ENCODE measurements around the gene ZNF423.

The ZNF423 gene

GRCh38 chr16:49452108-49452507 is 403.8 kb downstream of the ZNF423 start:
- in situ Hi-C loops (cut with HindIII; ENCODE audit: low pct_unique_long_range_greater_than_20kb, low sequenced_read_pairs) = no loop called here
- no peak for TF ChIP-seq JUND (IDR thresholded peaks at IDR 0.05; ENCODE audit: low read depth)

GRCh38 chr16:49446805-49447204 is 409.1 kb downstream of the ZNF423 start:
- no peak for DNase-seq (ENCODE audit: low read depth in 1 of 2, low spot score in 1 of 2)
- in situ Hi-C loops (cut with HindIII; ENCODE audit: low pct_unique_long_range_greater_than_20kb, low sequenced_read_pairs) = no loop called here
- no peak for TF ChIP-seq JUND (IDR thresholded peaks at IDR 0.05; ENCODE audit: low read depth)

More at GRCh38 chr16:49452108-49452507, 403.8 kb downstream of the ZNF423 start:
- DNase-seq (ENCODE audit: low read depth in 1 of 2, low spot score in 1 of 2) = no peak

GRCh38 chr16:49443576-49443975 is 412.3 kb downstream of the ZNF423 start:
- TF ChIP-seq JUND (IDR thresholded peaks at IDR 0.05; ENCODE audit: low read depth) = no peak
- no peak for DNase-seq (ENCODE audit: low read depth in 1 of 2, low spot score in 1 of 2)
- in situ Hi-C loops (cut with HindIII; ENCODE audit: low pct_unique_long_range_greater_than_20kb, low sequenced_read_pairs) = no loop called here

- in situ Hi-C loops (cut with HindIII; ENCODE audit: low pct_unique_long_range_greater_than_20kb, low sequenced_read_pairs) = no loop called here
- TF ChIP-seq JUND (IDR thresholded peaks at IDR 0.05; ENCODE audit: low read depth) = no peak
- no peak for DNase-seq (ENCODE audit: low read depth in 1 of 2, low spot score in 1 of 2)
Observed at GRCh38 chr16:49442805-49443204, 413.1 kb downstream of the ZNF423 start.

GRCh38 chr16:49441366-49441780 is 414.5 kb downstream of the ZNF423 start:
- DNase-seq (ENCODE audit: low read depth in 1 of 2, low spot score in 1 of 2) = no peak
- TF ChIP-seq JUND (IDR thresholded peaks at IDR 0.05; ENCODE audit: low read depth) = no peak
- in situ Hi-C loops (cut with HindIII; ENCODE audit: low pct_unique_long_range_greater_than_20kb, low sequenced_read_pairs) = no loop called here

- DNase-seq (ENCODE audit: low read depth in 1 of 2, low spot score in 1 of 2) = no peak
- TF ChIP-seq JUND (IDR thresholded peaks at IDR 0.05; ENCODE audit: low read depth) = no peak
- in situ Hi-C loops (cut with HindIII; ENCODE audit: low pct_unique_long_range_greater_than_20kb, low sequenced_read_pairs) = no loop called here
Observed at GRCh38 chr16:49440156-49441065, 415.5 kb downstream of the ZNF423 start.

- in situ Hi-C loops (cut with HindIII; ENCODE audit: low pct_unique_long_range_greater_than_20kb, low sequenced_read_pairs) = no loop called here
- no peak for TF ChIP-seq JUND (IDR thresholded peaks at IDR 0.05; ENCODE audit: low read depth)
Observed at GRCh38 chr16:49439676-49440075, 416.2 kb downstream of the ZNF423 start.

GRCh38 chr16:49439050-49439449 is 416.9 kb downstream of the ZNF423 start:
- no peak for TF ChIP-seq JUND (IDR thresholded peaks at IDR 0.05; ENCODE audit: low read depth)
- in situ Hi-C loops (cut with HindIII; ENCODE audit: low pct_unique_long_range_greater_than_20kb, low sequenced_read_pairs) = no loop called here

More at GRCh38 chr16:49439676-49440075, 416.2 kb downstream of the ZNF423 start:
- no peak for DNase-seq (ENCODE audit: low read depth in 1 of 2, low spot score in 1 of 2)

More at GRCh38 chr16:49439050-49439449, 416.9 kb downstream of the ZNF423 start:
- no peak for DNase-seq (ENCODE audit: low read depth in 1 of 2, low spot score in 1 of 2)

Data from T47D (cell line).